ENCODE measurements around the gene MXD3.

GRCh38 chr5:177296581-177296980 is 15.1 kb downstream of the MXD3 start:
- TF ChIP-seq GATA3 (IDR thresholded peaks at IDR 0.05; ENCODE audit: low read depth, low read length) (no peak), GATA2 (IDR thresholded peaks at IDR 0.05; ENCODE audit: low read depth, low read length) (no peak)

All from SH-SY5Y (cell line).